SK-N-SH treated with all-trans-retinoic acid at 6 μM for 48 hours (cell line): ENCODE data around the gene C14orf180.

Source experiments
- ARNTL ChIP-seq: fragments of 450-650 bp; formaldehyde crosslinking; IDR thresholded peaks from 2 replicates; pipeline ENCODE4 v1.5.0; 2020; ENCODE audit warnings: low read depth, mild to moderate bottlenecking, moderate library complexity, borderline replicate concordance
- BACH2 ChIP-seq: fragments of 250-450 bp; sonication (Bioruptor Pico); IDR thresholded peaks from 2 replicates; pipeline ENCODE4 v1.9.0; 2021; ENCODE audit warnings: mild to moderate bottlenecking, borderline replicate concordance
- ESRRG ChIP-seq: fragments of 250-450 bp; sonication (Bioruptor Pico); IDR thresholded peaks from 2 replicates; pipeline ENCODE4 v1.6.1; 2021; ENCODE audit warnings: mild to moderate bottlenecking
- SNAI2 ChIP-seq: fragments of 250-450 bp; sonication (Bioruptor Pico); IDR thresholded peaks from 2 replicates; pipeline ENCODE4 v1.5.0; 2020; ENCODE audit warnings: mild to moderate bottlenecking, moderate library complexity
- TOX ChIP-seq: fragments of 250-450 bp; sonication (Bioruptor Pico); IDR thresholded peaks from 2 replicates; pipeline ENCODE4 v1.8.0; 2021; ENCODE audit warnings: mild to moderate bottlenecking, moderate library complexity, borderline replicate concordance
- ZFP3 ChIP-seq: fragments of 250-450 bp; sonication (Bioruptor Pico); IDR thresholded peaks from 2 replicates; pipeline ENCODE4 v1.5.0; 2020; ENCODE audit warnings: mild to moderate bottlenecking, moderate library complexity
- ZNF70 ChIP-seq: fragments of 450-650 bp; formaldehyde crosslinking; IDR thresholded peaks from 2 replicates; pipeline ENCODE4 v1.5.0; 2020; ENCODE audit warnings: mild to moderate bottlenecking, moderate library complexity
- ZNF8 ChIP-seq: fragments of 450-650 bp; formaldehyde crosslinking; IDR thresholded peaks from 2 replicates; pipeline ENCODE4 v1.5.0; 2020; ENCODE audit warnings: mild to moderate bottlenecking, moderate library complexity
- TF ChIP-seq, protein P1 (sequence below): fragments of 250-450 bp; sonication (Bioruptor Pico); IDR thresholded peaks from 2 replicates; pipeline ENCODE4 v1.8.0; 2020; ENCODE audit warnings: mild to moderate bottlenecking, moderate library complexity, borderline replicate concordance
- TF ChIP-seq, protein P2 (sequence below): fragments of 250-450 bp; sonication (Bioruptor Pico); IDR thresholded peaks from 2 replicates; pipeline ENCODE4 v1.8.0; 2021; ENCODE audit warnings: low read depth, mild to moderate bottlenecking, moderate library complexity, borderline replicate concordance
- TF ChIP-seq, protein P3 (sequence below): fragments of 250-450 bp; sonication (Bioruptor Pico); IDR thresholded peaks from 2 replicates; pipeline ENCODE4 v1.5.0; 2020; ENCODE audit warnings: mild to moderate bottlenecking, moderate library complexity

DNA sequence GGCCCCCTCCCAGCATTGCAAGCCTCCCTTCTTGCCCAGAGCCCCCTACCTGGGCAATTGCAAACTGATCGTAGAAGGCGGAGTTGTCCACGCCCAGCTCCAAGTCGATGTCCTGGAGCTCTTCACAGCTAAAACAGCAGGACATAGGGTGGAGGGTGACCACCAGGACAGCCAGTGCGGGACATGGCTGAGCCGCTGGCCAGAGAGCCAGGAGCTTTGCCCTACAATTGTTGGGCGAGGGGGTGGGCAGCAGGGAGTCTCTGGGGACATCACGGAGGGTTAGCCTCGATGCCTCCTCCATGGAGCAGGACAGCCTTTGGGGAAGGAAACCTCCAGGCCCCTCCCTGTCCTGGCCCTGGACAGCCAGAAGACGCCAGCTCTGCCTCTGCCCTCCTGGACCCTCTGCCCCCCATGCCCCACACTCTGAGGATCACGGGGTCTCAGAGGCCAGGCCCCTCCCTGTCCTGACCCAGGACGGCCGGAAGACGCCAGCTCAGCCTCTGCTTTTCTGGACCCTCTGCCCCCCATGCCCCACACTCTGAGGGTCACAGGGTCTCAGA, 15.6 kb downstream of the C14orf180 start:
- TF ChIP-seq ESRRG (CRISPR knock-in tag) (no peak), ZFP3 (CRISPR knock-in tag) (no peak), BACH2 (no peak), ZNF70 (CRISPR knock-in tag) (no peak), ARNTL (CRISPR knock-in tag) (no peak), ZNF8 (CRISPR knock-in tag) (no peak), TOX (no peak), SNAI2 (no peak)
- TF ChIP-seq, protein P1, sequence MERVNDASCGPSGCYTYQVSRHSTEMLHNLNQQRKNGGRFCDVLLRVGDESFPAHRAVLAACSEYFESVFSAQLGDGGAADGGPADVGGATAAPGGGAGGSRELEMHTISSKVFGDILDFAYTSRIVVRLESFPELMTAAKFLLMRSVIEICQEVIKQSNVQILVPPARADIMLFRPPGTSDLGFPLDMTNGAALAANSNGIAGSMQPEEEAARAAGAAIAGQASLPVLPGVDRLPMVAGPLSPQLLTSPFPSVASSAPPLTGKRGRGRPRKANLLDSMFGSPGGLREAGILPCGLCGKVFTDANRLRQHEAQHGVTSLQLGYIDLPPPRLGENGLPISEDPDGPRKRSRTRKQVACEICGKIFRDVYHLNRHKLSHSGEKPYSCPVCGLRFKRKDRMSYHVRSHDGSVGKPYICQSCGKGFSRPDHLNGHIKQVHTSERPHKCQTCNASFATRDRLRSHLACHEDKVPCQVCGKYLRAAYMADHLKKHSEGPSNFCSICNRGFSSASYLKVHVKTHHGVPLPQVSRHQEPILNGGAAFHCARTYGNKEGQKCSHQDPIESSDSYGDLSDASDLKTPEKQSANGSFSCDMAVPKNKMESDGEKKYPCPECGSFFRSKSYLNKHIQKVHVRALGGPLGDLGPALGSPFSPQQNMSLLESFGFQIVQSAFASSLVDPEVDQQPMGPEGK, result no peak
- TF ChIP-seq, protein P2, sequence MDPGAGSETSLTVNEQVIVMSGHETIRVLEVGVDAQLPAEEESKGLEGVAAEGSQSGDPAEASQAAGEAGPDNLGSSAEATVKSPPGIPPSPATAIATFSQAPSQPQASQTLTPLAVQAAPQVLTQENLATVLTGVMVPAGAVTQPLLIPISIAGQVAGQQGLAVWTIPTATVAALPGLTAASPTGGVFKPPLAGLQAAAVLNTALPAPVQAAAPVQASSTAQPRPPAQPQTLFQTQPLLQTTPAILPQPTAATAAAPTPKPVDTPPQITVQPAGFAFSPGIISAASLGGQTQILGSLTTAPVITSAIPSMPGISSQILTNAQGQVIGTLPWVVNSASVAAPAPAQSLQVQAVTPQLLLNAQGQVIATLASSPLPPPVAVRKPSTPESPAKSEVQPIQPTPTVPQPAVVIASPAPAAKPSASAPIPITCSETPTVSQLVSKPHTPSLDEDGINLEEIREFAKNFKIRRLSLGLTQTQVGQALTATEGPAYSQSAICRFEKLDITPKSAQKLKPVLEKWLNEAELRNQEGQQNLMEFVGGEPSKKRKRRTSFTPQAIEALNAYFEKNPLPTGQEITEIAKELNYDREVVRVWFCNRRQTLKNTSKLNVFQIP (CRISPR knock-in tag), result no peak
- TF ChIP-seq, protein P3, sequence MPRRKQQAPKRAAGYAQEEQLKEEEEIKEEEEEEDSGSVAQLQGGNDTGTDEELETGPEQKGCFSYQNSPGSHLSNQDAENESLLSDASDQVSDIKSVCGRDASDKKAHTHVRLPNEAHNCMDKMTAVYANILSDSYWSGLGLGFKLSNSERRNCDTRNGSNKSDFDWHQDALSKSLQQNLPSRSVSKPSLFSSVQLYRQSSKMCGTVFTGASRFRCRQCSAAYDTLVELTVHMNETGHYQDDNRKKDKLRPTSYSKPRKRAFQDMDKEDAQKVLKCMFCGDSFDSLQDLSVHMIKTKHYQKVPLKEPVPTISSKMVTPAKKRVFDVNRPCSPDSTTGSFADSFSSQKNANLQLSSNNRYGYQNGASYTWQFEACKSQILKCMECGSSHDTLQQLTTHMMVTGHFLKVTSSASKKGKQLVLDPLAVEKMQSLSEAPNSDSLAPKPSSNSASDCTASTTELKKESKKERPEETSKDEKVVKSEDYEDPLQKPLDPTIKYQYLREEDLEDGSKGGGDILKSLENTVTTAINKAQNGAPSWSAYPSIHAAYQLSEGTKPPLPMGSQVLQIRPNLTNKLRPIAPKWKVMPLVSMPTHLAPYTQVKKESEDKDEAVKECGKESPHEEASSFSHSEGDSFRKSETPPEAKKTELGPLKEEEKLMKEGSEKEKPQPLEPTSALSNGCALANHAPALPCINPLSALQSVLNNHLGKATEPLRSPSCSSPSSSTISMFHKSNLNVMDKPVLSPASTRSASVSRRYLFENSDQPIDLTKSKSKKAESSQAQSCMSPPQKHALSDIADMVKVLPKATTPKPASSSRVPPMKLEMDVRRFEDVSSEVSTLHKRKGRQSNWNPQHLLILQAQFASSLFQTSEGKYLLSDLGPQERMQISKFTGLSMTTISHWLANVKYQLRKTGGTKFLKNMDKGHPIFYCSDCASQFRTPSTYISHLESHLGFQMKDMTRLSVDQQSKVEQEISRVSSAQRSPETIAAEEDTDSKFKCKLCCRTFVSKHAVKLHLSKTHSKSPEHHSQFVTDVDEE (CRISPR knock-in tag), result no peak
